ENCODE results near the gene FRMD1.

DNA sequence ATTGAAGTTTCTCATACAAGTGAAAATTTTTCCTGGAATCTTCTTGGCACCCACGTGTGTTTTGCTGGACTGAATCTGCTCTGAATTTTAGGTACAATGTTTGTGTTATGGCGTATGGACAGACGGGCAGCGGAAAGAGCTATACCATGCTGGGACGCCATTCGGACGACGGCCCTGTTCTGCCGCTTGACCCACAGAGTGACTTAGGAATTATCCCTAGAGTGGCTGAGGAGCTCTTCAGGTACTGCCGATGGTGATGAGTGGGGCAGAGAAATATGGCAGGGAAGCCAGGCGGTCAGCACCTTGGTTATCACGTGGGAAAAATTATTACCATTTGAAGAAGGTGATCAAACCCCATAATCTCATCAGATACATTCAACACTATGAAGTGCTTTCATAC lies 45.2 kb downstream of the FRMD1 start:
- TF ChIP-seq, protein P1, sequence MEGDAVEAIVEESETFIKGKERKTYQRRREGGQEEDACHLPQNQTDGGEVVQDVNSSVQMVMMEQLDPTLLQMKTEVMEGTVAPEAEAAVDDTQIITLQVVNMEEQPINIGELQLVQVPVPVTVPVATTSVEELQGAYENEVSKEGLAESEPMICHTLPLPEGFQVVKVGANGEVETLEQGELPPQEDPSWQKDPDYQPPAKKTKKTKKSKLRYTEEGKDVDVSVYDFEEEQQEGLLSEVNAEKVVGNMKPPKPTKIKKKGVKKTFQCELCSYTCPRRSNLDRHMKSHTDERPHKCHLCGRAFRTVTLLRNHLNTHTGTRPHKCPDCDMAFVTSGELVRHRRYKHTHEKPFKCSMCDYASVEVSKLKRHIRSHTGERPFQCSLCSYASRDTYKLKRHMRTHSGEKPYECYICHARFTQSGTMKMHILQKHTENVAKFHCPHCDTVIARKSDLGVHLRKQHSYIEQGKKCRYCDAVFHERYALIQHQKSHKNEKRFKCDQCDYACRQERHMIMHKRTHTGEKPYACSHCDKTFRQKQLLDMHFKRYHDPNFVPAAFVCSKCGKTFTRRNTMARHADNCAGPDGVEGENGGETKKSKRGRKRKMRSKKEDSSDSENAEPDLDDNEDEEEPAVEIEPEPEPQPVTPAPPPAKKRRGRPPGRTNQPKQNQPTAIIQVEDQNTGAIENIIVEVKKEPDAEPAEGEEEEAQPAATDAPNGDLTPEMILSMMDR (IDR thresholded peaks at IDR 0.05): no peak
- no peak for TF ChIP-seq POLR2A (IDR thresholded peaks at IDR 0.05)
